Epithelial cell of proximal tubule (primary cell): ENCODE results near the gene PRSS50. TPM values are rescaled to one million over a fixed set of nuclear protein-coding genes. Genes with fewer than 3 reads are reported as not detected.

Experiments
- DNase-seq: peaks from one replicate; pipeline ENCODE4 v3.0.0-alpha.2; 2011; ENCODE audit warnings: low read depth
- H3K4me3 ChIP-seq: 2 replicates; pipeline ENCODE4 v1.5.1; 2011; ENCODE audit warnings: low read depth, mild to moderate bottlenecking, low read length
- total RNA-seq: library from RNA; depleted of rRNA; stranded (reverse); fragments of >200 nt; gene quantifications from 2 replicates; pipeline ENCODE4 v1.2.3, GENCODE V29; 2015
- TF ChIP-seq, protein P1 (sequence below): conservative IDR thresholded peaks from 2 replicates; pipeline ENCODE4 v1.5.1; 2012; ENCODE audit warnings: low read depth, mild to moderate bottlenecking, low read length

Gene PRSS50
- total RNA-seq, 1 donor from 2014 or later = not detected

DNA sequence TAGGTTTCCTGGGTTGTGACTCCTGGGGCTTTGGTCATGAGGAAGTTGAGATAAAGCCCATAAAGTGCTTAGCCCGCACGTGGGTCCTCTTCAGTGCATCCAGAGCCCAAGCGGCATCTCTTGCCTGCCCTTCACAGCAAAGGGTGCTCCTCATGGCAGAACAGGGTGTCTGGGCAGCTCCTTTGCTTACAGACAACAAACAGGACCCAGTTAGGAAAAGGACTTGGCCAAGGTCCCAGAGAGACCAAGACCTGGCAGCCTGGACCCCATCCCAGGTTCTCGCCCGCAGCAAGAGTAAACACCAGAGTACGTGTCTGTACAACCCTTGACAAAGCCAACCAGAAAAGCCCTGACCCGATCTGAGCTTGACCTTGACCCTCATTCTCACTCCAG lies 51.2 kb downstream of the PRSS50 start:
- no peak overlapping the region for H3K4me3 ChIP-seq
- no peak for DNase-seq
- TF ChIP-seq, protein P1, sequence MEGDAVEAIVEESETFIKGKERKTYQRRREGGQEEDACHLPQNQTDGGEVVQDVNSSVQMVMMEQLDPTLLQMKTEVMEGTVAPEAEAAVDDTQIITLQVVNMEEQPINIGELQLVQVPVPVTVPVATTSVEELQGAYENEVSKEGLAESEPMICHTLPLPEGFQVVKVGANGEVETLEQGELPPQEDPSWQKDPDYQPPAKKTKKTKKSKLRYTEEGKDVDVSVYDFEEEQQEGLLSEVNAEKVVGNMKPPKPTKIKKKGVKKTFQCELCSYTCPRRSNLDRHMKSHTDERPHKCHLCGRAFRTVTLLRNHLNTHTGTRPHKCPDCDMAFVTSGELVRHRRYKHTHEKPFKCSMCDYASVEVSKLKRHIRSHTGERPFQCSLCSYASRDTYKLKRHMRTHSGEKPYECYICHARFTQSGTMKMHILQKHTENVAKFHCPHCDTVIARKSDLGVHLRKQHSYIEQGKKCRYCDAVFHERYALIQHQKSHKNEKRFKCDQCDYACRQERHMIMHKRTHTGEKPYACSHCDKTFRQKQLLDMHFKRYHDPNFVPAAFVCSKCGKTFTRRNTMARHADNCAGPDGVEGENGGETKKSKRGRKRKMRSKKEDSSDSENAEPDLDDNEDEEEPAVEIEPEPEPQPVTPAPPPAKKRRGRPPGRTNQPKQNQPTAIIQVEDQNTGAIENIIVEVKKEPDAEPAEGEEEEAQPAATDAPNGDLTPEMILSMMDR = no peak

DNA sequence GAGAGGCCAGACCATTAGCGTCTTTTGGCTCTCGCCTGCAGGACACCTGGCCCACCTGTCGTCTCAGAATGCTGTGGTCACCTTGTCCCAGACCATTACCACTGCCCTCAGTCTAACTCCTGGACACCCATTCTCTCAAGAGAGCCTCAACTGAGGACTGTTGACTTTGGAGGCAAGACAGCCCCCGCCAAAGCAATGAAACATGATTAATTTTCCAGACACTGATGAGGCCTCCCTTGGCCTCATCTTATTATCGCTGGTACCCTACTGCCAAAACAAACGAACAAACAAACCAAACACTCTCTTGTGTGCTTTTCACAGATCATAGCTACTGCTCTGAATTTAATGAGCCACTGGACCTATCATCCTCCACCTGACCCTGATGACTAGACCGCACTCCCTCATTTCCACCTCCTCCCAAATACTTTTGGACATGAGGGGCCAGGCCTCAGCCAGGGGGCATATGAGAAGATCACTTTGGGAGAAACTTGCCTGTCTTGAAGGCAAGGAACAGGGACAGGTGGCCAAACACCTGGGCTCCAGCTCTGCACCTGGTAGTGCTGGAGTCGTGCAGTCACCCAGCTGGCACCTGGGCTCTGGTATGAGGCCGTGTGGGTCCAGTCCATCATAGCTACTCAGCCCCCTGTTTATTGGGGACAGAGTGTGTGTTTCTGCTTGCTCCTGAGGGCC lies 51.8 kb downstream of the PRSS50 start:
- H3K4me3 ChIP-seq = no peak overlapping the region
- no peak for DNase-seq
- TF ChIP-seq, protein P1 = no peak

DNA sequence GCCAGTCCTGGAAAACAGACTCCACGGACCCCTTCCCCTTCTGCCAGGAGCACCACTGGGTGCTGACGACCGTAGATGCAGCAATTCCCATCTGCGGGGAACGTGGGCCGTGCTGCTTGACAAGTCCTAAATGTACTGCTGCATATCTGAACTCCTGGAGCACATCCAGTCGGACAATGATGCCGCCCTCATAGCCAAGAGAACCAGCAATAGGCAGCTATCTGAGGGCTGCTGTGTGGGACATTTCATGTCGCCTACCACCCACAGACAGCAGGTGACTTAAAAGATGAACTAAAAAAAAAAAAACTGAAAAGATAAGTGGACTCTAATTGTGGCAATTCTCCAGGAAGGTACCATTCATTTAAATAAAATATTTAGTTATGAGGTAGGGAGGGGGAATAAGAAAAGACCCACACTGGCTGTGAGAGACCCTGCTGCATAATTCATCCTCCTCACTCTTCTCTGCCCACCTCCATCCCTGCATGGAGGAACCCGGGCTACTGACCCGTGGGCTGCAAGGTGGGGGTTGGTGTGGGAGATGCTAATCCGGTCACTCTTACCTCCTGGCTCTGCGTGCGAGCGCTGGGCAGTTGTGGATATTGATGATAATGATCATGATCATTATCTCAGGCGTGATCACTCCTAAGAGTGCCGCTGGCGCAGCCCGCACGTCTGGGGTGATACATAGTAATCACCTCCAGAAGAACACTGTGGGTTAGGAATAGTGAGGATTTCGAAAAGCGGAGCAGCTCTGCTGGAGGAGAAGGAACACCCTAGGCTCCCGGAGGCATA lies 52.5 kb downstream of the PRSS50 start:
- no peak for DNase-seq
- H3K4me3 ChIP-seq = no peak overlapping the region
- TF ChIP-seq, protein P1 = no peak

DNA sequence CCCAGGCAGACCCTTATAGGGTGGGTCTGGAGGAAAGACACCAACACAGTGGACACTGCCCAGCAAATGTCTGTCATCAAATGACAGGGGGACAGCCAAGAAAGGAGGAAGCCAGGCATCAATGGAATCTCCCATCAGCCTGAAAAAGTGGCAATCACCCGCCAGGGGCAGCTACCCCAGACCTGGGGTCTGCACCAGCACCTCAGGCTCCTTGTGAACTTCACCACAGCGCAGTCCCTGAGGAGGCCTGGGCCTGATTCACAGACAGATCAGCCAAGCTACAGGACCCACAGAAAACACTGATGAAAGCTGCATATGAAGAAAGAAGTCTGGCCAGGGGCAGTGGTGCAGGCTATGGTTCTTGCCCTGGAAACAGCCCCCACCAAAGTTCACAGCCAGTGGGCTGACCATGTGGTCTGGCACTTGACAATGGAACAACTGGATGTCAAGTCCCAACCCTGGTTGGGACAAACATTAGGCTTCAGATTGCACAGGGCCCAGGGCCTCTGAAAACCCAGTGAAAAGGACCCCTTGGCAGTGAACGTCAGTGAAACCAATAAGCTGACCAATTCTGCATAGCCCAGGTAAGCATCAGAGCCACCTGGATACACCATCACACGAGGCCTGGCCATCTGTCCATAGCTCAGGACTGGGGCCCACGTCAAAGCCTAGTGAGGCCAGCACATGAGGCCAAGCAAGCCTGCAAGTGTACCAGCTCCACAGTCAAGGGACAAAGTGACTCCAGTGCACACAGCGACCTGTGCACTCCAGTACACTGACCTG lies 53.3 kb downstream of the PRSS50 start:
- H3K4me3 ChIP-seq = no peak overlapping the region
- no peak for DNase-seq
- TF ChIP-seq, protein P1 = no peak

DNA sequence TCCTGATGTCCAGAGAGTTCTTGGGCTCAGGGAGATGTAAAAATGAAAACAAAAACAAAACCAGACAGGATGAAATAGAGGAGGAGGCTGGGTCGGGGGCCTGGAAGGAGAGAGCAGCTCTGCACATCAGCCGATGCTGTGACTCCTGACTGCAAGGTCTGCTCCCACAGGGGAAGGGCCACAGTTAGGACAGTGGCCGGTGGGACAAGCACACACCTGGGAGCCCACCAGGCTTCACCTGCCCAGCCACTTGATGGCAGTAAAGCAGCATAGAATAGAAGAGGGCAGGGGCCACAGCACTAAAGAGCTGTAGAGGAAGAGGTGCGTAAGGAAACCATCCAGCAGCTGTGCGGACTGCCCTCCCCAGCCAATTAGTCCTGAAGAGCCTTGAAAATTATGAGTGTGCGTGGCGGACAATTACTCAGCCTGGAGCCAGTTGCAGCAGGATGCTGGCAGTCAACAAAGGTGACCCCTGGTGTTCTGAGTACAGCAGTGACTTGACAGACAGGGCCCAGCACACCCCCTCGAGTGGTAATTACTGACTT lies 54.0 kb downstream of the PRSS50 start:
- DNase-seq = no peak
- H3K4me3 ChIP-seq = no peak overlapping the region
- TF ChIP-seq, protein P1 = peak; percentile 45

DNA sequence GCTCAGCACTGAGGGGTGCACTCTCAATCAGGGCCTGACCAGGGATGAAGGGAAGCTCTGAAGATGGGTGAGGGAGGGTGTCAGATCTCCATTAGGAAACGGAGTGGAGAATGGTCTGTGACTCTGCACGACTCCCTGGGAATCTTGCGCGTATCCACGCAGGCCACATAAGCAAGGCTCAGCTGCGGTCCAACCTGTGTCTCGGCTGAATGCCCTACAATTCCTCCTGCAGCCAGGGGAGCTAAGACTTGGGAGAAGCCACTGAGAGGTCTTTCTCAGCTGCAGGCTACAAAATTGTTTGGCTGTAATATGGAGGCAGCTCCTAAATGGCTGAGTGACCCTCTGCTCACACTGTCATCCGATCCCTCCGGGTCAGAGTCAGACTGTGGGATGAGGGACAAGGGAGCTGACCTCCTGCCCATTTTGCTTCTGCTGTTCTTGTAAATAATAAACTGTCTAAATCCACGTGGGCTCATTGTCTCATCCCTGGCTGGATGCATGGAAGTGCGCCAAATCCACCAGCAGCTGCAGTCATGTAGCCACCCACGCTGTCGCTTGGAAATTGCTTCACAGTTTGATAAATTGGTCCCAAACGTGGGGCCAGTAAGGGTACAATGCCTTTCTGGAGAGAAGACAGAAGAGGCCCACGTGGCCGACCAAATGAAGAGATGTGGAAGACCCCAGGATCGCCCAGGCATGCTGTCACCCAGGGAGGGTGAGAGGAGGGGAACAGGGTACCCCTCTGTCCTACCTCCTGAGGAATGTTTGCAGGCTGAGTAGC lies 54.7 kb downstream of the PRSS50 start:
- H3K4me3 ChIP-seq = no peak overlapping the region
- TF ChIP-seq, protein P1 = no peak
- DNase-seq = peak; percentile 9

Other genes with a start within 250 kb of the PRSS50 start
- not detected in 2 replicates for gene RTP3, start 219.9 kb downstream of the PRSS50 start, total RNA-seq
- gene LRRC2, start 151.6 kb downstream of the PRSS50 start, total RNA-seq = not detected in 2 replicates
- not detected in 2 replicates for gene FAM240A, start 105.3 kb downstream of the PRSS50 start, total RNA-seq
- gene ALS2CL, start 24.2 kb downstream of the PRSS50 start, total RNA-seq = 9.0 and 17.8 TPM in 2 replicates
- gene TMIE, start 16.5 kb downstream of the PRSS50 start, total RNA-seq = not detected in 2 replicates
- 4.2 TPM in 1 of 2 replicates, not detected in the other for gene MYL3, start 145.6 kb upstream of the PRSS50 start, total RNA-seq
- 1.2 and 11.5 TPM in 2 replicates for gene PTH1R, start 159.9 kb upstream of the PRSS50 start, total RNA-seq